ENCODE measurements around the gene EZR.

EZR gene

GRCh38 chr6:158774717-158775449, 44.3 kb downstream of the EZR start:
- DNase-seq (ENCODE audit: insufficient read length, low spot score), result no peak
- FAIRE-seq, result no peak
- TF ChIP-seq, protein P1, sequence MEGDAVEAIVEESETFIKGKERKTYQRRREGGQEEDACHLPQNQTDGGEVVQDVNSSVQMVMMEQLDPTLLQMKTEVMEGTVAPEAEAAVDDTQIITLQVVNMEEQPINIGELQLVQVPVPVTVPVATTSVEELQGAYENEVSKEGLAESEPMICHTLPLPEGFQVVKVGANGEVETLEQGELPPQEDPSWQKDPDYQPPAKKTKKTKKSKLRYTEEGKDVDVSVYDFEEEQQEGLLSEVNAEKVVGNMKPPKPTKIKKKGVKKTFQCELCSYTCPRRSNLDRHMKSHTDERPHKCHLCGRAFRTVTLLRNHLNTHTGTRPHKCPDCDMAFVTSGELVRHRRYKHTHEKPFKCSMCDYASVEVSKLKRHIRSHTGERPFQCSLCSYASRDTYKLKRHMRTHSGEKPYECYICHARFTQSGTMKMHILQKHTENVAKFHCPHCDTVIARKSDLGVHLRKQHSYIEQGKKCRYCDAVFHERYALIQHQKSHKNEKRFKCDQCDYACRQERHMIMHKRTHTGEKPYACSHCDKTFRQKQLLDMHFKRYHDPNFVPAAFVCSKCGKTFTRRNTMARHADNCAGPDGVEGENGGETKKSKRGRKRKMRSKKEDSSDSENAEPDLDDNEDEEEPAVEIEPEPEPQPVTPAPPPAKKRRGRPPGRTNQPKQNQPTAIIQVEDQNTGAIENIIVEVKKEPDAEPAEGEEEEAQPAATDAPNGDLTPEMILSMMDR (IDR thresholded peaks at IDR 0.05; ENCODE audit: insufficient read depth, missing control alignments), result no peak

DNA sequence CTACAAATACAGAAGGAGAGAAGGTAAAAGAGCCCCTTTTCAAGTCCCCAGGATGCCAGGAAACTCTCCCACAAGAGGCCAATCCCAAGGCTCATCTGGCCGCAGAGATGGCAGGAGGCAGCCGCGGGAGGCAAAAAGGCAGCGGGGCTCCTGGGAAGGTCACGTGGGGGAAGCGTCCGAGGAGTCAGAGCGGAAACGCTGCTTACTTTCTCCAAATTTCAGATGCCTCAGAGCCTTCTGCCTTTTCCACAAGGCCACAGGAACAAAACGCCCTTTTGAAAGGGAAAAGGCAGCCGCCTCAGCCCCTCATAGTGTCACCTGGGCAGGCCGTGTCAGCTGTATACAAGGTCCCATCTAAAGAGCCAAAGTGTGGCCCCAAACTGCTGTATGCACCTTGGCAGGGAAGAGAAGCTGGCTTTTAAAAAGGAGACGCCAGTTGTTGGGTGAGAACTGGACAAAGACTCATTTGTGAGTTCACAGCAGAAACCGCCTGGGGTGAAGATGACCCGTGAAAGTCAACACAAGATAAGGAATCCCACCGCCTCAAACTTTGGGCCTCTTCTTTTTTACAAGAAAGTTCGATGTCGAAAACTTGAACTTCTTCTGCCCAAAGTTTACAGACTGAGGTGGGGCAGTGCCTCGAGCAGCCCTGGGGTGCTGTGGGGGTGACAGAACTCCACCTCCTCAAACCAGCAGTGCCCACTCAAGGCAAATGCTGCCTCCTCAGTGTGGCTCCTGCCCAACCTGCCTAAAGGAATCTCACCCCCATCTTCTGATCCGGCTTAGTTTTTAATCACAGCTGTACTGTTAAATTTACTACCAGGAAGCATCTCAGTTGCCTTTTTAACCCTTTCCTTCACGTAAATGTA, 45.4 kb downstream of the EZR start:
- DNase-seq (ENCODE audit: insufficient read length, low spot score) (no peak), FAIRE-seq (no peak)
- TF ChIP-seq, protein P1 (IDR thresholded peaks at IDR 0.05; ENCODE audit: insufficient read depth, missing control alignments), result no peak

DNA sequence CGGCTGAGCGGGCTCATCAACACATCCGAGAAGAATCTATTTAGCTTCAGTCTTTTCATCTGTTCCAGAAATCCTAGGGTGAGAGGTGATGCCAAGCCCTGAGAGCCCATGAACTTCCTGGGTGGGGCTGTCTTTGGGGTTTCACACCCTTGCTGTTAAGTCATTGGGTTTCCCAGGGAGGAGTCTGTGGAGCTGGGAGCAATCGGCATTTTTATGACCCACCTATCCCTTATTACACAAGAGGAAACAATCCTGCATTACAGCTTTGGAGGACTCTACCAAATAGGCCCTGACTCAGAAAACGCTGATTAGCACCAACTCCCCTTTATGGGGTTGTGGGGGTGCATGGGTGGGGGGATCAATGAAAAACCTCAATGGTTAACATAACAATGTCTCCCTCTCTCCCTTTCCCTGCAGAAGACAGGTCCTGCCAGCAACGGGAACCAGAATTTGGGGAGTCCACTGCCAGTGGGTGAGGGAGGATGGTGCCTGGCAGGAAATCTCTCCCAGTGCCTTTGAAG, 46.3 kb downstream of the EZR start:
- DNase-seq (ENCODE audit: insufficient read length, low spot score) (no peak), FAIRE-seq (no peak)
- TF ChIP-seq, protein P1 (IDR thresholded peaks at IDR 0.05; ENCODE audit: insufficient read depth, missing control alignments), result no peak

DNA sequence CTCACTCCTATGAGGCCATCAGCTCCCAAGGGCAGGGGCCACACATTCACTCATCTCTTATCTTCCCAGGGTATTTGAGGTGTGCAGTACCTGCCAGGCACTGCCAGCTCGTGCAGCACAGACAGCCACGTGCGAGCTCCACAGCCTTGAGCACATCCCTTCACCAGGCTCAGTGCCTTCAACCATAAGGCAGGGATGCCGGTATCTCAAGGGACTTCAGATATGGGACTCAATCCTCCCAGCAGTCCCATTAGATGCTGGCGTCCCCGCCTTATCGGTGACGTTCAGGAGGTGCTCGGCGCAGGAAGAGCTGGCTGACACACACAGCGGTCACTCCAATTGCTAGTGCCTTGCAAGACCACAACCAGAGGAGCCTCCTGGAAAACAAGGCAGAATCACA, 47.0 kb downstream of the EZR start:
- no peak for DNase-seq (ENCODE audit: insufficient read length, low spot score)
- FAIRE-seq, result no peak
- TF ChIP-seq, protein P1 (IDR thresholded peaks at IDR 0.05; ENCODE audit: insufficient read depth, missing control alignments), result no peak

DNA sequence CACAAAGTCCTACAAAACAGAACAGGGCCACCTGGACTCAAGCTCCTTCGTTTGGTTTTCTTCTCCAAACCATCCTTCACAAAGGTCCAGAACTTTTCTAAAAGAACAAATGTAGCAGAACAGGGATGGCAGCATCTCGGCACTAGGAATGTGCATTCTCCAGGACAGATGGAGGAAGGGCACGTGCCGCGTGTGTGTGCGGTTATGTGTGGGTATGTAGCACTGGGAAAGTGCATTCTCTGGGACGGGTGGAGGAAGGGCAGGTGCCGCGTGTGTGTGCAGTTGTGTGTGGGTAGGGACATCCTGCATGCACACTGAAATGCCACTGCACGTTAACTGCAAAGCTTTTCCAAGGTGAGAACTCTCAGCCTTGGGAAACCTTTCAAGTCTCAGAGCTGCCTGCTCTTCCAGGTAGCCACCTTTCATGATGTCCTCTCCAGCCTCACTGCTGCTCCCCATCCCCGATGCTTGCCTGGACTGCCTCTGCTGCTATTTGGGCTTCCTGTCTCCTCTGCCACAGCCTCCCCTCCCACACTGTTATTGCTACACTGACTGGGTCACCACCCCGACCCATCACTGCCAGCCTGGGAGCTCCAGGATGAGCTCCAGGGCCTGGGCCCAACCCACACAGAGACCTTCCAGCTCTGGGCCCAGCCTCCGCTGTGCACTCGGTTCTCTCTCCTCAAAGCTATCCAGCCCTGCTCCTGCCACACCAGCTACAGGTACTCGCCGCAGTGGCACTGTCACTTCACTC, 47.6 kb downstream of the EZR start:
- no peak for FAIRE-seq
- no peak for DNase-seq (ENCODE audit: insufficient read length, low spot score)
- TF ChIP-seq, protein P1 (IDR thresholded peaks at IDR 0.05; ENCODE audit: insufficient read depth, missing control alignments), result no peak

GRCh38 chr6:158770533-158771330, 48.4 kb downstream of the EZR start:
- DNase-seq (ENCODE audit: insufficient read length, low spot score) (no peak), FAIRE-seq (no peak)
- TF ChIP-seq, protein P1 (IDR thresholded peaks at IDR 0.05; ENCODE audit: insufficient read depth, missing control alignments), result no peak

Measured in D721Med (cell line).